Fibroblast of skin of left quadriceps (primary cell): ENCODE results near the gene TPSG1.
"Not testable (repeated sequence)": the region's sequence is repeated elsewhere in the genome, so short reads cannot be mapped to it uniquely, and the experiment has no call there.

Experiments used
- DNase-seq, 2 experiments: peaks; one replicate each; pipeline ENCODE4 v3.0.0-alpha.2; 2013; ENCODE audit warnings: low read depth in 2 of 2

The TPSG1 gene

DNA sequence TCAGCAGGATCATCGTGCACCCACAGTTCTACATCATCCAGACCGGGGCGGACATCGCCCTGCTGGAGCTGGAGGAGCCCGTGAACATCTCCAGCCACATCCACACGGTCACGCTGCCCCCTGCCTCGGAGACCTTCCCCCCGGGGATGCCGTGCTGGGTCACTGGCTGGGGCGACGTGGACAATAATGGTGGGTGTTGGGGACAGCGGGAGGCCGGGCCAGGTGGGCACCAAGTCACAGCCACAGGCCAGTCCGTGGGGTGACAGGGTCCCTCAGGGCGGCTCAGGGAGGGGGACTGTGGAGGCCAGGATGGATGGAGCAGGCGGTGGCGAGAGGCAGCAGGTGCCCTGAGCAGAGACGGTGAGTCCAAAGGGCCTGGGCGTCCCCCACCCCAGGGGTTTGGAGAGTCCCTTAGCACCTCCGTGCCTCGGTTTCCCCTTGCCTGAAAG, 31.8 kb upstream of the TPSG1 start:
- no peak for DNase-seq

DNA sequence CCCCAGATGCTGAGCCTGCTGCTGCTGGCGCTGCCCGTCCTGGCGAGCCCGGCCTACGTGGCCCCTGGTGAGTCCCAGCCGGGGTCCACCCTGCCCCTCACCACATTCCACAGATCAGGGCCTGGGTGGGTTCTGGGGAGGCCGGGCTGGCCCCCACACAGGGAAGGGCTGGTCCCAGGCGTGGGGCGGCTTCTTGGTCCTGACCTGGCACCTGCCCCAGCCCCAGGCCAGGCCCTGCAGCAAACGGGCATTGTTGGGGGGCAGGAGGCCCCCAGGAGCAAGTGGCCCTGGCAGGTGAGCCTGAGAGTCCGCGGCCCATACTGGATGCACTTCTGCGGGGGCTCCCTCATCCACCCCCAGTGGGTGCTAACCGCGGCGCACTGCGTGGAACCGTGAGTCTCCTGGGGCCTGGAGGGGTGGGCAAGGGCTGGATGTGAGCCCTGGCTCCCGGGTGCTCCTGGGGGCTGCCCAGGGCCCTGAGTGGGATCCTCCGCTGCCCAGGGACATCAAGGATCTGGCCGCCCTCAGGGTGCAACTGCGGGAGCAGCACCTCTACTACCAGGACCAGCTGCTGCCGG, 31.3 kb upstream of the TPSG1 start:
- not testable (repeated sequence) for DNase-seq

DNA sequence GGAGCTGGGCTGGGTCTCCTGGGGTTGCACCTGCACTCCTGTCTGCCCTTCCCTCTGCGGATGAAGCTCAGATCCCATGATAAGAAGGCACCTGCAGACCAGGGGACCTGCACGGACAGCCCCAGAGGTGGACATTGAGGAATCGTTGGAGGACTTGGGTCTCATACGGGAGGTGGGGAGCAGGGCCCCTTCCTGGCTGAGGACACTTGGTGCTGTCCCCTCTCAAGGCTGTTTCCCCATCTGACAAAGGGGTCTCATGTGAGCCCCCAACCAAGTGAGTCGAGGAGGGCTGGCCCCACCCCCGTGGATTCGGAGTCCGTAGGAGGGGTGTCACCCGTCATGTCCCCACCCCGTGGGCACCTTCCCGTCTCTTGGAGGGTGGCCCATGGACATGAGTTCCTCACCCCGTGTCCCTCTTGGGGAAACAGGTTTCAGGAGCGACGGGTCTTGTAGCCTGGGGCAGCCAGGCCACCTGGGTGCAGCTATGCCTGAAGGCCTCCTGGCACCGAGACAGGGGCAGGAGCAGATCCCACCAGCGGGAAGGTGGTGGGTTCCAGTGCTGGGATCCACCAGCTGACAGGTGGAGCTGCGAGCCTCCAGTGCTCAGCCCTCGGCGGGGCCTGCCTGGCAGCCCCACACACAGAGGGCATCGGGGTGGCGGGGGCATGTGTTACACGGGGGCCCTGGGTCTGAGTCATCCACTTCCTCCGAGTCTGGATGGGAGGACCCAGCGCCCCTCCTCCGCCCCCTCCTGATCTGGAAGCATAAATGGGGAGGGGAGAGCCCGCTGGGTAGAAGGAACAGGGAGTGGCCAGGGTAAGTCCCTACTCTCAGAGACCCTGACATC, 30.4 kb upstream of the TPSG1 start, which contains the start of gene TPSD1:
Gene TPSD1 (plus strand): TSS at position 794 of the 847 bp plus-strand sequence. CDS start 212 bp downstream, outside the sequence.
- DNase-seq: not testable (repeated sequence)

DNA sequence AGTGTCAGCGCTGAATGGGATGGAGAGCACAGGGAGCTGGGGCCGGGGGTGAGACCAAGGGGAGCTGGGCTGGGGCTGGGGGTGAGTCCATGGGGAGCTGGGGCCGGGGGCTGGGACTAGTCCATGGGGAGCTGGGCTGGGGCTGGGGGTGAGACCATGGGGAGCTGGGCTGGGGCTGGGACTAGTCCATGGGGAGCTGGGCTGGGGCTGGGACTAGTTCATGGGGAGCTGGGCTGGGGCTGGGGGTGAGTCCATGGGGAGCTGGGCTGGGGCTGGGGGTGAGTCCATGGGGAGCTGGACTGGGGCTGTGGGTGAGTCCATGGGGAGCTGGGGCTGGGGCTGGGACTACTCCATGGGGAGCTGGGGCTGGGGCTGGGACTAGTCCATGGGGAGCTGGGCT, 29.8 kb upstream of the TPSG1 start:
- DNase-seq: not testable (repeated sequence)

GRCh38 chr16:1253701-1254364, 28.8 kb upstream of the TPSG1 start:
- not testable (repeated sequence) for DNase-seq

- DNase-seq: not testable (repeated sequence)
Observed at GRCh38 chr16:1249031-1249755, 24.1 kb upstream of the TPSG1 start.

DNA sequence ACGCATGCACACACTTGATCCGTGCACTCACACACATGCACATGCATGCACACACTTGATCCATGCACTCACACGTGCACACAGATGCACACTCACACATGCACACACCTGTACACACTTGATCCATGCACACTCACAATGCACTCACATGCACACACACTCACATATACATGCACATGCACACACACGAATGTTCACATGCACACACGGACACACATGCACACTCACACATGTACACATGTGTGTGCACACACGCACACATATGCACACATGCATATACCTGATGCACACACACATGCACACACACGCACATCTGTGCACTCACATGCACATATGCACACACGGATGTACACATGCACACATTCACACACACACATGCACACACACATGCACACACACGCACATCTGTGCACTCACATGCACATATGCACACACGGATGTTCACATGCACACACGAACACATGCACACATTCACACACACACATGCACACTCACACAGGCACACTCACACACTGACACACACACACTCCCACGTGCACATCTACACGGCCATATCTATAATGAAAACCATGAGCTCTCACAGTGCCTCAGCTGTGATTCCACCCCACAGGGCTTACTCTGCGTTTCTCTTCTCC, 23.0 kb upstream of the TPSG1 start:
- not testable (repeated sequence) for DNase-seq

- DNase-seq: no peak
Observed at GRCh38 chr16:1245452-1246020, 20.5 kb upstream of the TPSG1 start.

DNA sequence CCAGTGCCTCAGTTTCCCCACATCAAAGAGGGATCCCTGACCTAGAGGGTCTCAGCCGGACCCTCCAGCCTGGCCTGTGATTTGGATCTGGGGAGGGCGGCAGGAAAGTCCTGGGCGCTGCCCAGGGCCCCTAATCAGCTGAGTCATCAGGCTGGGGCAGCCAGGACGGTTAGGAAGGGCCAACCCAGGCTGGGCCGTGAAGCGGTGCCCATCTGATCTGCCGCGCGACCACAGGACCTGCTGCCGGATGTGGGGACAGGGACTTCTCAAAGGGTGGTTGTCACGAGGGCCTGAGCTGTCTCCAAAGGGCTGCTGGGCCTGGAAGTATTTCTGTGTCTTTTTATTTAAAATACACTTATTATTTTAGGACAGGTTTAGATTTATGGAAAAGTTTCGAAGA, 19.8 kb upstream of the TPSG1 start:
- no peak for DNase-seq

DNA sequence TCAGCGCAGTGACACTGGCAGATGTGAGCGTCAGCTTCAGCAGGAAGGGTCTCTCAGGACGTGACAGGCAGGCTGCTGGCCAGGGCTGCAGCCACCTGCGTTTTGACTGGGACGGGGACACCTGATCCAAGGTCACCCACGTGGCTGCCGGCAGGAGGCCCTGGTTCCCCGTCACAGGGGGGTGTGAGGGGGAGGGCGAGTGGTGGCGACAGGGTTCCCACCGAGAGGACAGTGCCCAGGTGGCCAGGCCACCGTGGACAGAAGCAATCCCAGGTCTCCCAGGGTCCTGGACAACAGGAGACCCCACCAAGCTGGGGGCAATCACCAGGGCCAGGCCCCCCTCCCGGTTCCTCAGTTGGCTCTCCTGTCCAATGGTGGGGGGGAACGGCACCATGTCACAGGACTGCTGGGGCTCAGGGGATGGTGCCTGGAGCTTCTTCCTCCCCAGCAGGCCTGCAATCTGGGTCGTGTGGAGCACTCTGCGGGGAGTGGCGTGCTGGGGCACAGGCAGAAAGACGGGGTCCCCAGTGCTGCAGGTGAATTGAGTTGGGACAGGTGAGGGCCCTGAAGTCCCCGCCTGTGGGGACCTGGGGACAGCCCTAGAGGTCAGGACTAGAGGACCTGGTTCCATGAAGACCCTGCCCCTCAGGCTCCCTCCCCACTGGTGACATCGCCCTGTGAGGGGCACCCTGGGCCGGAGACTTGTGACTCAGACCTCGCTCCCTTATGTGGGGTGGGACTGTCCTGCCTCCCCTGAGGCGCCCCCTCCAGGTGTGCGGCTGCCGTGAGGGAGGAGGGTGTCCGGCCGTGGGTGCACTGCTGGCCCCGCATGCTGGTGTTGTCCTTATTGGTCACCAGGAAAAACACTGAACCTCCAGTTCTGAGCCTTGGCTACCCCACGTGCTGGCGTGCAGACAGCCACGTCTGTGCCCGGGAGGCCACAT, 19.1 kb upstream of the TPSG1 start:
- not testable (repeated sequence) for DNase-seq

GRCh38 chr16:1243363-1243762, 18.3 kb upstream of the TPSG1 start:
- DNase-seq: not testable (repeated sequence)

GRCh38 chr16:1241081-1241480, 16.0 kb upstream of the TPSG1 start:
- DNase-seq: not testable (repeated sequence)

DNA sequence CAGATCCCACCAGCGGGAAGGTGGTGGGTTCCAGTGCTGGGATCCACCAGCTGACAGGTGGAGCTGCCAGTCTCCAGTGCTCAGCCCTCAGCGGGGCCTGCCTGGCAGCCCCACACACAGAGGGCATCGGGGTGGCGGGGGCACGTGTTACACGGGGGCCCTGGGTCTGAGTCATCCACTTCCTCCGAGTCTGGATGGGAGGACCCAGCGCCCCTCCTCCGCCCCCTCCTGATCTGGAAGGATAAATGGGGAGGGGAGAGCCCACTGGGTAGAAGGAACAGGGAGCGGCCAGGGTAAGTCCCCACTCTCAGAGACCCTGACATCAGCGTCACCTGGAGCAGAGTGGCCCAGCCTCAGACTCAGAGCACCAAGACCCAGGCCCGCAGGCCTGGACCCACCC, 15.4 kb upstream of the TPSG1 start, which contains the start of gene TPSAB1:
Gene TPSAB1 (plus strand): TSS at position 270 of the 400 bp plus-strand sequence. CDS start 234 bp downstream, outside the sequence.
- not testable (repeated sequence) for DNase-seq

GRCh38 chr16:1239575-1239974, 14.5 kb upstream of the TPSG1 start:
- DNase-seq: not testable (repeated sequence)

- not testable (repeated sequence) for DNase-seq
Observed at GRCh38 chr16:1238909-1239308, 13.8 kb upstream of the TPSG1 start.

GRCh38 chr16:1237990-1238389, 12.9 kb upstream of the TPSG1 start:
- no peak for DNase-seq

- DNase-seq: not testable (repeated sequence)
Observed at GRCh38 chr16:1236659-1237058, 11.6 kb upstream of the TPSG1 start.

- DNase-seq: not testable (repeated sequence)
Observed at GRCh38 chr16:1232049-1232748, 7.1 kb upstream of the TPSG1 start.

GRCh38 chr16:1231301-1231700, 6.2 kb upstream of the TPSG1 start:
- not testable (repeated sequence) for DNase-seq
